ENCODE data around the gene MEI1.

DNA sequence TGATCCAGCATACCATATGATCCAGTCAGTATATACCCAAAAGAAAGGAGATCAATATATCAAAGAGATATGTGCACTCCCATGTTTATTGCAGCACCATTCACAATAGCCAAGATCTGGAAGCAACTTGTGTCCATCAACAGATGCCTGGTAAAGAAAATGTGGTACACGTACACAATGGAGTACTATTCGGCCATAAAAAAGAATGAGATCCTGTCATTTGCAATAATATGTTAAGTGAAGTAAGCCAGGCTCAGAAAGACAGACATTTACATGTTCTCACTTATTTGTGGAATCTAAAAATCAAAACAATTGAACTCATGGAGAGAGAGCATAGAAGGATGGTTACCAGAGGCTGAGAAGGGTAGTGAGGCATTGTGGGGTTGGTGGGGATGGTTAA lies 37.6 kb upstream of the MEI1 start:
- TF ChIP-seq, protein P1, sequence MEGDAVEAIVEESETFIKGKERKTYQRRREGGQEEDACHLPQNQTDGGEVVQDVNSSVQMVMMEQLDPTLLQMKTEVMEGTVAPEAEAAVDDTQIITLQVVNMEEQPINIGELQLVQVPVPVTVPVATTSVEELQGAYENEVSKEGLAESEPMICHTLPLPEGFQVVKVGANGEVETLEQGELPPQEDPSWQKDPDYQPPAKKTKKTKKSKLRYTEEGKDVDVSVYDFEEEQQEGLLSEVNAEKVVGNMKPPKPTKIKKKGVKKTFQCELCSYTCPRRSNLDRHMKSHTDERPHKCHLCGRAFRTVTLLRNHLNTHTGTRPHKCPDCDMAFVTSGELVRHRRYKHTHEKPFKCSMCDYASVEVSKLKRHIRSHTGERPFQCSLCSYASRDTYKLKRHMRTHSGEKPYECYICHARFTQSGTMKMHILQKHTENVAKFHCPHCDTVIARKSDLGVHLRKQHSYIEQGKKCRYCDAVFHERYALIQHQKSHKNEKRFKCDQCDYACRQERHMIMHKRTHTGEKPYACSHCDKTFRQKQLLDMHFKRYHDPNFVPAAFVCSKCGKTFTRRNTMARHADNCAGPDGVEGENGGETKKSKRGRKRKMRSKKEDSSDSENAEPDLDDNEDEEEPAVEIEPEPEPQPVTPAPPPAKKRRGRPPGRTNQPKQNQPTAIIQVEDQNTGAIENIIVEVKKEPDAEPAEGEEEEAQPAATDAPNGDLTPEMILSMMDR (IDR thresholded peaks at IDR 0.05; ENCODE audit: low read depth, low read length), result no peak
- TF ChIP-seq EZH2phosphoT487 (IDR thresholded peaks at IDR 0.05; ENCODE audit: low read depth), result no peak

All from OCI-LY3 (cell line).